Kidney glomerular epithelial cell (primary cell): ENCODE results near the gene LRRC75B.

Experiments
- DNase-seq: peaks from one replicate; lab custom pipeline; 2025; lab: John Stamatoyannopoulos, UW

The LRRC75B gene

DNA sequence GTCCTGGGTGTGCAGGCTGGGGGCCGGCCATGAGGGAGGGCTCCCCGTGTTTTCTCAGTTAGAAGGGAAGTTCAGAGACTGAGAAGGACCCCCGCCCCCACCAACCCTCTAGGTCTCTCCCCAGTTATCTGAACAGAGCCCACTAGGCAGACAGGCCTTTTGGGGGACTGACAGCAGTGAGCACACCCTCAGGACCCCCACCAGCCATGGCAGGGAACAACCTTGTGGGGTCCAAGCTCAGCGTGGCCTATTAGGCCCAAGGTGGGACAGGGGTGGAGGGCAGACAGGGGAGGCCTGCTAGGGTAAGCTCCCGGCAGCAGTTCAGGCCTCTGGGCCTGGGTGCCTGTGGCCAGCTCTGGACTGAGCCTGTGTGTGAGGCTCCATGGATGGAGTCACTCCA lies 5.6 kb downstream of the LRRC75B start:
- no peak for DNase-seq

DNA sequence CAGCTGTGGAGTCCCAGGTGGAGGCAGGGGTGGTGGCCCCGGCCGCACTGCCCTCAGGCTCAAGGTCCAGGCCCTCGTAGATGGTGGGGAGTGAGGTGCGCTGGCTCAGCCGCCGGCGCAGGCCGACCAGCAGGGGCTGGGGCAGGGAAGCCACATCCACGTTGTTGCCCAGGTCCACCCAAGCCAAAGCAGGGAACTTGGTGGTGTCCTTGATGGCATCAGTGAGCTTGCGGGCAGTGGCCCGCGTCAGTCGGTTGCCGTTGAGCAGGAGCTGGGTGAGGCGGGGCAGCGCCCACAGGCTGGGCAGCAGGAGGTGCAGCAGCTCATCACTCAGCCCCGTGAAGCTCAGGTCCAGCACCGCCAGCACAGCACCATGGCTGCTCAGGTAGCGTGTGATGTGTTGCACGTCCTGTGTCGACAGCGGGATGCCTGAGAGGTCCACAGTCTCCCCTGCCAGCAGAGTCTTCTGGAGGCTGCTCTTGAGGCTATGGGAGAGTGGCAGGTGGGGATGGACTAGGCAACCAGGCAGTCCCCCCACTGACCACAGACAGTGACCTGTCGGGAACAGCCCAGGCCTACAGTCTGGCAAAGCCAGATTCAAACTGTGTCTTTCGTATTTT lies 6.8 kb downstream of the LRRC75B start:
- no peak for DNase-seq

DNA sequence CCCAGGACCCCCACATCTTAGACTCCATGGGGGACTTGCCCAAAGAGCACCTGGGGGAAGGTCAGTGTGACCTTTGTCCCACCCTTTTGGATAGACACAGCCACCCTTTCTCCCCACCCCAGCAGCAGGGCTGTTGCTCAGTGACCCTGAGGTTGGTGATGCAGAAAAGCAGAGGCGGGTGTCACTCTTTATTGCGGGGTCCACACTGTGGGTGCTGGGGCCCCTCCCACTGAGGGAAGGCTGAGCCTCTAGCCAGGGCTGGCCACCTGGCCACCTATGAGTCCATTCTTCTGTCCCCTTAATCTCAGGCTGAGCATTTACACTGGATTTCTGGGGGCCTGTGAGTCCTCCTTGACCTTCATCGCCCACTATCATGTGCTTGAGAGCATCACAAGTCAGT lies 7.4 kb downstream of the LRRC75B start:
- no peak for DNase-seq

DNA sequence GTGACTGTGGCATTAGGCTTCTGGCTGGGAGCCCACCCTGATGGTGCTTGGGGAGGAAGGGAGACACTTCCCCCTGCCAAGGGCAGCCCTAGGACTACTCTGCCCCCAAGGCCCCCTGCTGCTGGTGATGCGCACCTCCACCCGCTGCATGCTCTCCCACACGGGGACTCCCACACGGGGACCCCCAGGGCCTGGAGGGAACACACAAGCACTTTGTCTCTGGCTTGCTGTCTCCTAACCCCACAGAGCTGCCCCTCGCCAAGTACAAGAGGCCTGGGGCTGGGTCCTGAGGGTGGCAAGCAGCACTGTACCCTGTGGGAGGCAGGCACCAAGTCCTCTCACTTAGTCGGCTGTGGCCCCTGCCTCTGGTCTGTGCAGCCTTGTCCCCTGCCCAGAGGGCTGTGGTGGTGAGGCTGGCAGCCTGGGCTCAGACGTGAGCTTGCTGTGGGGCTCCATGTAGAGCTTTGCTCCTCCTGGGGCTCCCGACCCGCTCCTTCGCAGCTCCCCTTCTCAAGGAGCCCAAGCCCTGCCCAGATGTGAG lies 7.9 kb downstream of the LRRC75B start:
- no peak for DNase-seq

DNA sequence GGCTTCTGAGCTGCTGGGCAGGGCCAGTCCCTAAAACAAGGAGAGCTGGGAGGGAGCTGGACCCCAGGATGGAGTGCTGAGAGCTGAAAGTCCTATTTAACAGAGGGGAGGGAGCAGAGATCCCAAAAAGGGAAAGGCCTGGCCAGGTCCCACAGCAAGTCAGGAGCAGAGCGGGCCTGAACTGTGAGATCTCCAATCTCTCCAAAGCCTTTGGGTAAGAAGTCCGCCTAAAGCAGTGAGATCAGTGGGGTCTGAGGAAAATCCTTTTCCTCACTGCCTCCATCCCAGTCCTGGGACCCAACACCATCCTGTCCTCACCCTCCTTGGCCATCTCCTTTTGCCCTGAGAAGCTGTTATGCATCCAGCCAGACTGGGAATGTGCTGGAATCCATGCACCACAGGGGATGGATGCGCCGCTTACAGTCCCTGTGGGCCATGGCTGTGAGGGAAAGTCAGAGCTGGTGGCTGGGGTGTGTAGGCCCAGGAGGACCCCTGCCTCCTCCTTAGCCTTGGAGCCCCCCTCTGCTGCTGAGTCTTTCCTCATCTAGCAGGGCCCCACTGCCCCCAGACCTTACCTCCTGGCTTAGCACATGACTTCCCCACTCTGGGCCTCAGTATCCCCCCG lies 8.6 kb downstream of the LRRC75B start:
- no peak for DNase-seq

DNA sequence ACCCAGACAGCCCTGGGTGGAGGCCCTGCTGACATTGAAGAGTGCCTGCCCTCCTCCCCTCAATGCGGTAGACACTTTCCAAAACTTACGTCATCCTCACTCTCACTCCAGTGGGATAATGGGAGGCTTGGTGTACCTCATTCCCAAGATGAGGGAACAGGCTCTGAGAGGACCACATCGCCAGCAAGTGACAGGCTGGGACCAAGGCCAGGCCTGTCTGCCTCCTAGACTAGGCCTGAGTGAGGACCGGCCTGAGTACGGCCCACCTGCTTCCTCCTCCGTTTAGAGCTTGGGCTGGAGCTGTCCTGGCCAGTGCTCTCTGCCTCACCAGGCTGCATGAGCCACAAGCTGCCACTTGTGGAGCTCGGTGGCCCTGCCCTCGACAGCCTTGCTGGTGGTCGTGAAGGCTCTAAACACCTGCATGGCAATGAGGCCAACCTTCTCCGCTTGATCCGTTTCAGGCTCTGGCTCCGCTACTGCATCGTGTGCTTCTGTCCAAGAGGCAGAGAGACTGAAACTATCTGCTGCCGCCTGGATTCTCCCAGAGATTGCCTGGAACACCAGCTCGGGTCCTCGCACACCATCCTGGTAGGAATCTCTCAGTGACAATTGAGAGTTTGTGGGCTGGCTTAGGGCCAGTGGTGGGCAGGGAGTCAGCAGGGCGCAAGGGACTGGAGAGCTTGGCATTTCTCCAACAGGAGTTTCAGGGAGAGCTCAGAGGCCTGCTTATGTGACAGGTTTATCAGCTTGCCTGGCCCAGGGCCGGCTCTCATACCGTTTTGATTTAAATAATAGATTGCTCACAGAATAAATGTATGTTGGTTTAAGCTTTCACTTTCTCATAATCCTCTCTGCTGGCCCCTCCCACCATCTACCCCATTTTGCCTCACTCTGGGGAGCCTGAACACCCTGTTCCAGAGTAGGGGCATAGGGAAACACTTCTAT lies 9.4 kb downstream of the LRRC75B start:
- no peak for DNase-seq

DNA sequence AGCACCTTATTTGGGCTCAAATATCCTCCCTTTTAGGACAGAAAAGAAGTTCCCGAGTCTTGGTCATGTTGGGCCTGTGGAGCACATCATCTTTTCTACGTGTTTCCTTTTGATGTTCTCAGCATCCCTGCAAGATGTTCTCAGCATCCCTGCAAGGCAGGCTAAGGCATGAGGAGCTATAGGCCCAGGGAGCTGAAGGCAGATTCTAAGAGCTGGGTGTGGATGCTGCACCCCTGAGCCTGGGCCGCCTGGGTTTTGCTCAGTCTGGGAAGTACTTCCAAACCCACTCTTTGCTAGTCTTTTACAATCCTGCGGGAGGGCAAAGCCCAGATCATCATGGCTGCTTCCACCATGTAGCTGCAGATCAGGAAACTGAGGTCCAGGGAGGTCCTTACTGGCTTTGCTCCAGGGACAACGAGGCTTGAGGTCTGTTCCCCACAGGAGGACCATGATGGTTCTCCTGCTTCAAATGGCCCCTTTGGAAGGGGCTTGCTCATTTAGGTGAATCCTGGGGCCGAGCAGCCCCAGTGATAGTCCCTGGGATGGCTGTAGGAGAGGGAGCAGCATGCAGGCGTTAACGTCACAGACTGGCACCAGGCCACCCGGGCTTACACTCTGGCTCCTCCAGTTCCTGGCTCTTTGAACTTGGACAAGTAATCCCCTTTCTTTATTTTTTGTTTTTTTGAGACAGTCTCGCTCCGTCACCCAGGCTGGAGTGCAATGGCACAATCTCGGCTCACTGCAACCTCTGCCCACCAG lies 10.6 kb downstream of the LRRC75B start:
- no peak for DNase-seq

DNA sequence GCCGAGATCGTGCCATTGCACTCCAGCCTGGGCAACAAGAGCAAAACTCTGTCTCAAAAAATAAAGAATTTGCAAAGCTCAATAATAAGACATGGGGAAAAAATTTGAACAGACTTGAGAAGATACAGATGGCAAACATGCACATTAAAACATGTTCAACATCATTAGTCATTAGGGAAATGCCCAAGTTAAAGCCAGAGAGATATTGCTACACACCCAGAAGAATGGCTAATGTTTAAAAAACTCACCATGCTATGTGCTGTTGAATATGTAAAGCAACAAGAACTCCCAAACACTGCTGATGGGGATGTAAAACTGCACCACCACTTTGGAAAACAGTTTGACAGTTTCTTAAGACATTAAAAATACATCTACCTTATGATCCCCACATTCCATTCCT lies 12.6 kb downstream of the LRRC75B start:
- DNase-seq: no peak

DNA sequence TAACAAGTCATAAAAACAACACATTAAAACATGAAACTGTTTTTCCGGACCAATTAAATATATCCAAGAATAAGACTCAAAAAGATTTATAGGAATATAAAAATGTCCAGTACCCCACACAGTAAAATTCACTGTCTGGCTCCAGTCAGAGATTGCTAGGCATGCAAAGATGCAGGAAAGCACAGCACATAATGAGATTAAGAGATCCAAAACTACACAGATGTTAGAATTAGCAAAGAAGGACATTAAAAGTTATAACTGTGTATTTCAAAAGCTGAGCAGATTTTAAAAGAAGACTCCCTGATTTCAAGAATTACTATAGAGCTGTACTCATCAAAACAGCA lies 13.6 kb downstream of the LRRC75B start:
- no peak for DNase-seq

DNA sequence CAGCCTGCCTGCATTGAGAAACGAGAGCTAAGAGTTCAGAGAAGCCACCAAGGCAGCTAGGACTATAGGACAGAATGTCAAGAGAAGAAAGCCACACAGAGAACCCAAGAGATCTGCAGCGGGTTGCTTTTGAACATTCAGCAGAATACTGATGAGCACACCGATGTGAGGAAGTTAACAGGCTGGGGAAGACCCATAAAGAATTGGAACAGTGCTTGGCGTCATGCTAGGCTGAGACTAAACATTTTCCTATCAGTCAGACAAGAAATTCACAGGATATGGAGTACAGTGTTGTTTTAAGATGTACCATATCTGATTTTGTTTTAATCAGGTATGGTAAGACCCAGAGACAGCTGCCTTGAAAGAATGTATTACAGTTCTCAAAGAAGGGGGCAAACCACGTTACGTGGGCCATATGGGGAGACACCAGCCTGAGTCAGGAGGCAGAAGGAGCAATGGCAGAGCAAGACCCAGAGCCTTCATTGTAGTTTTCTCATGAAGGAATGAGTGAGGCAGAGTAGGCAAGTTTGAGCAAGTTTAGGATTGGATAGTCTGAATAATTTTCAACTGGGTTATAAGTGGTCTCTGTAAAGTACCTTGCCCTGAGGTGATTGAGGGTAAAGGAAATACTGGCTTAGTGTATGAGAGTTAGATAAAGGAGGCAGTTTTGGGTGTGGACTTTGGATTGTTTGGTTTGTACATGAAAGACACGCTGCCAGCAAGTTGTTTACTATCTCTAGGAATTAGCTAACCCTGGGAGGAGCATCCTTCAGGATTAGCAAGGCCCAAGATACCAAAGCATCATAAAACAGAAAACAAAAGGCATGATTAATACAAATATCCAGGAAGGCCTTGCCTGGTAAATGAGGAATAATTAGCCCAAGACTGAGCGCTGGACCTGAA lies 14.3 kb downstream of the LRRC75B start:
- no peak for DNase-seq

DNA sequence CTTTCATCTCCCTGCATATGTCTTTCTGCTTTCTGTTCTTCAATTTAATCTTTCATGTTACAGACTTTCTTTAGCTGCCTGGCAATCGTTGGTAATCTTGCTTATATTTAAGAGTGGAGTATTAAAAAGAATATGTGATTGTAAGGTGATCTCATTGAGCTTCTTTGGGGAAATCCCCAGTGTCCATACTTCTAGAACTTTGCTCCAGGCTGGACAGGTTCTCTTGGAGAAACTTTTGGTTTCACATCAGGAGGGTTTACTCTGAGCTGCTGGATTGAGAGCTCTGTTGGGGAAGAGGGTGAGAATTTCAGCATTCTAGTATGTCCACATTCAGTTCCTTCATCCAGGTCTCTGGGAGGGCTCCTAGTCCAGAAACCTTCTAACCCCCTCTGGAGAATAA lies 16.1 kb downstream of the LRRC75B start:
- no peak for DNase-seq

DNA sequence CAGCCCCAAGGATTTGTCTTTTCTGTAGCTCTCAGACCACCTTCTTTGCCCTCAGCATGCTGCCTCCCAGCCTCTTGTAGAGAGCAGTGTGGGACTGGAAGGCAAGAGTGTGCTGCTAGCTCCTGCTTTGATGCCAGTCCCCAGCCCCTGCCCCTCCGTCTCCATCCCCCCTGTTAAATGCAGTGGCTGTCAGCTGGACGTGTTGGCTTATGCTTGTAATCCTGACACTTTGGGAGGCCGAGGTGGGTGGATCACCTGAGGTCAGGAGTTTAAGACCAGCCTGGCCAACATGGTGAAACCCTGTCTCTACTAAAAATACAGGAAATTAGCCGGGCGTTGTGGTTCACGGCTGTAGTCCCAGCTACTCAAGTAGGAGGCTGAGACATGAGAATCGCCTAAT lies 21.6 kb downstream of the LRRC75B start:
- no peak for DNase-seq

DNA sequence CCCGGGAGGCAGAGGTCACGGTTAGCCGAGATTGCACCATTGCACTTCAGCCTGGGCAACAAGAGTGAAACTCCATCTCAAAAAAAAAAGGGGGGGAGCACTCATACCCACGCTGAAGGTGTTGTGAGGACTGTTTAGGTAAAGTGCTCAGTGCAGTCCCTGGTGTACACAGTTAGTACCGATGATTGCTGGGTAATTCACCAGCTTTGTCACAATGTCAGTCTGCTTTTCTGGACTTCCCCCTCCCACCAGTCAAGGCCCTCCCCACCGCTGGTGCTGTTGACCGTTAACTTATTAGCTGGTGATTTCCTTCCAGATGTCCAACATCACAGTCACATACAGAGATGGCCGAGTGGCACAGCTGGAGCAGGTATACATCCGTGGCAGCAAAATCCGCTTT lies 25.2 kb downstream of the LRRC75B start:
- DNase-seq: no peak

DNA sequence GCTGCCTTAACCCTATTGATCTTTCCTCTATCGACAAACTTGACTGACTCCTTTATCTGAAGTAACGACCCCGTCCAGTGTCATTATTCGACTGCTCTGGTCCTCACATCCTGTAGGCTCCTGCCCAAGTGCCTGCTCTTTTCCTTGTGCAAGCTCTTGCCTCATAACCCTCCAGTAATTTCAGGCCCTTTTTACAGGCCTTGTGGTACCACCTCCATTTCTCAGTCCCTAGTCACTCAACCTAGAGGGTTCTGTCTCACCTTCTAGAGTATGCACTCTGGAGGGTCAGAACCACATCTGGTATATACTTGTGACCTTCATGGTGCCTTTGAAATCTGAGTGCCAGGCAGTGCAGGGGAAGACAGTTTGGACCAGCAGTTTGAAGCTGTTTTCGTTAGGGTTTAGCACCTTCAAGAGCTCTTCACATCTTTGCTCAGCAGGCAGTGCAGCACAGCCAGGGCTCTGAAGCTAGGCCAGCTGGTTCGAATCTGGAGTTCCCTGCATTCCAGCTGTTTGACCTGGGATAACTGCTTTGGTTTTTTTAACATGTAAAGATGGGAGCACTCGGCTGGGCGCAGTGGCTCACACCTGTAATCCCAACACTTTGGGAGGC lies 25.9 kb downstream of the LRRC75B start:
- no peak for DNase-seq

DNA sequence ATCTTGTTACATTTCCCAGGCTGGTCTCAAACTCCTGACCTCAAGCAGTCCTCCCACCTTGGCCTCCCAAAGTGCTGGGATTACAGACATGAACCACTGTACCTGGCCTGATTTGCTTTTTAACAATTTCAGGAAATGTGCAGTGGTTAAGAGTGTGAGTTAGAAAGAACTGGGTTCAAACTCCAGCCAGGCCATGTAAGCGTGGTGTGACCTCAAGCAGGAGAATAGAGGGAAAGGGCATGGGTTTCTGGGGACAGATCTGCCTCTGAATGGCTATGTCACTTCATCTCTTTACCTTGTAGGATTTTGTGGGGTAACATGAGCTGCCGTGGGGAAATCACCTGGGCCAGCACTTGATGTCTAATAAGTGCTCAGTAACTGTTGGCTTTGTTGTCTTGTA lies 27.8 kb downstream of the LRRC75B start:
- no peak for DNase-seq

DNA sequence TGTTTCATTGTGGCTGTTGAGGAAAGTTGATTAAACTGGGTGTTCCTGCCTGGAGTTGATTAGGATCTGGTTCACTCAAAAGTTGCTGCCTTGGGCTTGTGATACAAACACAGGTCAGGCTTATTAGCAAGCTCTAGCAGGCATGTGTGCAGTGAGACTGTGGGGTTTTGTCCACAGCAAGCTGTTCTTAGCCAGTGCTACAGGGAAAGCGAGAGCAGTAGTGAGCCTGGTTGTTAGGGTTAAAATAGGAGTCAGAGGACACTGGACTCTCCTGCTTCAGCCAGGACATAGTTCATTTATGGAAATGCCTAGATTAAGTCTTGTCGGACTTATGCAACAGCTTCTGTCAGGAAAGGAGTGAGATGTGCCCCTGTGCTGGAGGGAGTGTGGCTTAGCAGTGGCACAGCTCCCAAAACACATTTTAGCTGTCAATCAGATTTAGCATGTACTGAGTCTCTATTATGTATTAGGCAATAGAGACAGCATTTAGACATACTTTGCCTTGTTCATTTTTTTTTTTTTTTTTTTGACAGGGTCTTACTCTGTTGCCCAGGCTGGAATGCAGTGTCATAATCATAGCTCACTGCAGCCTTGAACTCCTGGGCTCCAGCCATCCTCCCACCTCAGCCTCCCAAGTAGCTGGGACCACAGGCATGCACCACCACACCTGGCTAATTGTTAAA lies 28.4 kb downstream of the LRRC75B start:
- no peak for DNase-seq

DNA sequence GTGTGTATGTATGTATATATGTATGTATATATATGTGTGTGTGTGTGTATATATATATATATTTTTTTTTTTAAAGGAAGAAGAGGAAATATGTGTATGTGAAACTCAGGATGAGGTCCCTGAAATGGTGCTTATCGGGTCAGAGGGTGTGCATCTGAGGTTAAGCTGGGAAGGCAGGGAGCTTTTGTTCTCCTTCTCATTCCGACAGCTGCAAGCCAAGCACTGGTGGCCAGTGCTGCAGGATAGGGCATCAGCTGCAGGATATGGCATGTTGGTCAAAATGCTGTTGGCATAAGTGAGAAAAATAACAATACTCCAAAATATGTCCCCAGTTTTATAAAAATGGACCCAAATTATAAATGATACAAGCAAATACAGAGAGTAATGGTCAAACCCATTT lies 29.6 kb downstream of the LRRC75B start:
- no peak for DNase-seq

DNA sequence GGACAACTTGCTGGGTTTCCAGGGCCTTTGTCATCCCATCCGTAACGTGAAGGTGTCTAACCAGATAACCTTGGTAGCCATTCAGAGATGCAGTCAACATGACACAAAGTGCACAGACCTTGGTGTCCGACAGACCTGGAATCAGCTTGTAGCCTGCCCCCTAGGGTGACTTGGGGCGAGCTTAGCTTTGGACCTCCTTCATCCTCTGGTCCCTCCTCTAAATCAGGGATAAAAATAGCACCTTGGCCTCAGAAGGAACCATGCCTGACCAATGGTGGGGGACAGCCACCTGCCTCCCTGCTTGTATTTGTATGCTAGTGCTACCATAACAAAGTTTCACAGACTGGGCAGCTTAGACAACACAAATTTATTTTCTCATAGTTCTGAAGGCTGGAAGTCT lies 33.4 kb downstream of the LRRC75B start:
- DNase-seq: no peak

DNA sequence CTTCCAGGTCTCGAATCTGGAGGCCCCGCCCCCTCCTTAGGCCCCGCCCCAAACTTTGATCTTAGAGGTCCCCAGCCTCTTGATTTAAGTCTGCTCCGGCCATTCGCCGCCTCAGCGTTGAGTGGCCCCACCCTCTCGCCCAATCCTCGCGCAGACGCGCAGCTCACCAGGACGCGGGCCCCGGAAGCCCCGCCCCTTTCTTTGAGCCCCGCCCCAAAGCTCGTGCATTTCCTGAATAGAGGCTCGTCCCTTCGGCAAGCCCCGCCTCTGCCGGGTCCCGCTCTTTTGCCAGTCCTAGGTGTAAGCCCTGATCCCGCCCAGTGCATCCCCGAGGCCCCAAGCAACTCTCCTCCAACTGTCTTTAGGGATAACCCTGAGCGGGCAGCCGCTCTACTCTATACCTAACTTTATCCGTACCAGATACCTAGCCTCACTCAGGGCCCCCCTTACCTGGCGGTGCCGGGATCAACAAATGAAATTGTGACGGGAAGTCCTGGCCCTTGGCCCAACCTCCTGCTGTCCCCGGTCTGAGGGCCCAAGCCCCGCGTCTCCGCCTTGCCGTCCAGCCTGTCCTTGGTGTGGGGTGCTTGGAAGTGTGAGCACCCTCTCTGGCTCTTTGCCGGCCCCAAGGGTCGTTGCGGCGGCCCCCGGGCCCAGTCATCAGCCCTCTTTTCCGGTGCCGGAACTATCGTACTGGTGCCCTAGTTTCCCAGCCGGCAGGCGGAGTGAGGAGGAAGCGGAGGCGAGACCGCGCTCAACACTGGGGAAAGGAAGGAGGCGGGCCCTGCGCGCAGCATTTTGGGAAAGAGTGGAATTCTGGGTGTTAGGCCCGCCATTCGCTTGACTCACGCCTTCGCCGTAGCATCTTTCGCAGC lies 37.5 kb downstream of the LRRC75B start, which contains the start of gene SNRPD3:
SNRPD3 (plus strand) TSS at position 835 of the 875 bp plus-strand sequence. CDS start 1,676 bp downstream, outside the sequence.
- DNase-seq: peak; percentile 97
